Measurements from ENCODE around the gene AGFG2.
"Not testable (repeated sequence)": the region's sequence is repeated elsewhere in the genome, so short reads cannot be mapped to it uniquely, and the experiment has no call there.

Gene AGFG2

GRCh38 chr7:100520138-100520537, 18.9 kb upstream of the AGFG2 start:
- DNase-seq (ENCODE audit: low spot score): no peak

- DNase-seq (ENCODE audit: low spot score): no peak
These were observed 17.9 kb upstream of the AGFG2 start for GRCh38 chr7:100521076-100521475.

- DNase-seq (ENCODE audit: low spot score): not testable (repeated sequence)
These were observed 17.0 kb upstream of the AGFG2 start for GRCh38 chr7:100521909-100522593.

- not testable (repeated sequence) for DNase-seq (ENCODE audit: low spot score)
These were observed 15.8 kb upstream of the AGFG2 start for GRCh38 chr7:100523192-100523591.

- not testable (repeated sequence) for DNase-seq (ENCODE audit: low spot score)
These were observed 10.7 kb upstream of the AGFG2 start for GRCh38 chr7:100528108-100528866.

GRCh38 chr7:100532165-100533022, 6.6 kb upstream of the AGFG2 start:
- no peak for DNase-seq (ENCODE audit: low spot score)

- not testable (repeated sequence) for DNase-seq (ENCODE audit: low spot score)
These were observed 3.0 kb upstream of the AGFG2 start for GRCh38 chr7:100535982-100536381.

- not testable (repeated sequence) for DNase-seq (ENCODE audit: low spot score)
These were observed 2.3 kb upstream of the AGFG2 start for GRCh38 chr7:100536695-100537094.

- no peak for DNase-seq (ENCODE audit: low spot score)
These were observed 702 bp upstream of the AGFG2 start for GRCh38 chr7:100538348-100538653.

GRCh38 chr7:100539436-100540006, 518 bp downstream of the AGFG2 start:
- DNase-seq (ENCODE audit: low spot score): no peak

- no peak for DNase-seq (ENCODE audit: low spot score)
These were observed 1.2 kb downstream of the AGFG2 start for GRCh38 chr7:100540073-100540723.

GRCh38 chr7:100541309-100541708, 2.3 kb downstream of the AGFG2 start:
- not testable (repeated sequence) for DNase-seq (ENCODE audit: low spot score)

- no peak for DNase-seq (ENCODE audit: low spot score)
These were observed 4.6 kb downstream of the AGFG2 start for GRCh38 chr7:100543586-100543985.

GRCh38 chr7:100544386-100544785, 5.4 kb downstream of the AGFG2 start:
- DNase-seq (ENCODE audit: low spot score): no peak

GRCh38 chr7:100544967-100545359, 6.0 kb downstream of the AGFG2 start:
- no peak for DNase-seq (ENCODE audit: low spot score)

GRCh38 chr7:100545360-100546128, 6.5 kb downstream of the AGFG2 start:
- no peak for DNase-seq (ENCODE audit: low spot score)

GRCh38 chr7:100546129-100546925, 7.3 kb downstream of the AGFG2 start:
- DNase-seq (ENCODE audit: low spot score): no peak

- no peak for DNase-seq (ENCODE audit: low spot score)
These were observed 8.2 kb downstream of the AGFG2 start for GRCh38 chr7:100546926-100547800.

GRCh38 chr7:100547872-100548271, 8.9 kb downstream of the AGFG2 start:
- DNase-seq (ENCODE audit: low spot score): no peak

Measured in left forelimb (tissue), 1 donor.